Neural cell (in vitro differentiated cells): Measurements from ENCODE around the gene ERCC6L.

Experiments used
- EP300 ChIP-seq: fragments of 450-650 bp; conservative IDR thresholded peaks from 2 replicates; pipeline ENCODE4 v1.6.1; 2014; ENCODE audit warnings: antibody characterized with exemption, mild to moderate bottlenecking, moderate library complexity; ENCODE audit not compliant: poor library complexity, severe bottlenecking
- EZH2 ChIP-seq: fragments of 200-600, 300-800 bp; shearing (Covaris generic), sonication (generic); IDR thresholded peaks from 2 replicates; pipeline ENCODE4 v1.6.1; 2014; ENCODE audit warnings: antibody characterized with exemption, low read length, borderline replicate concordance, mild to moderate bottlenecking; ENCODE audit not compliant: insufficient read depth, poor library complexity, severe bottlenecking
- POLR2AphosphoS5 ChIP-seq: IDR thresholded peaks from 2 replicates; pipeline ENCODE4 v1.6.1; 2012
- RAD21 ChIP-seq: fragments of 450-650 bp; conservative IDR thresholded peaks from 2 replicates; pipeline ENCODE4 v1.6.1; 2014; ENCODE audit warnings: antibody characterized with exemption, mild to moderate bottlenecking, moderate library complexity
- SMC3 ChIP-seq: fragments of 450-650 bp; conservative IDR thresholded peaks from 2 replicates; pipeline ENCODE4 v1.6.1; 2014; ENCODE audit warnings: antibody characterized with exemption, mild to moderate bottlenecking, moderate library complexity; ENCODE audit not compliant: poor library complexity
- TAF1 ChIP-seq: IDR thresholded peaks from 2 replicates; pipeline ENCODE4 v1.6.1; 2012; ENCODE audit warnings: low read depth
- TF ChIP-seq, protein P1 (sequence below): fragments of 450-650 bp; IDR thresholded peaks from 2 replicates; pipeline ENCODE4 v1.5.1; 2014; ENCODE audit warnings: antibody characterized with exemption, mild to moderate bottlenecking, moderate library complexity; ENCODE audit not compliant: poor library complexity, severe bottlenecking
- TF ChIP-seq, protein P2 (sequence below): IDR thresholded peaks from 2 replicates; pipeline ENCODE4 v1.6.1; 2012; ENCODE audit warnings: borderline replicate concordance

DNA sequence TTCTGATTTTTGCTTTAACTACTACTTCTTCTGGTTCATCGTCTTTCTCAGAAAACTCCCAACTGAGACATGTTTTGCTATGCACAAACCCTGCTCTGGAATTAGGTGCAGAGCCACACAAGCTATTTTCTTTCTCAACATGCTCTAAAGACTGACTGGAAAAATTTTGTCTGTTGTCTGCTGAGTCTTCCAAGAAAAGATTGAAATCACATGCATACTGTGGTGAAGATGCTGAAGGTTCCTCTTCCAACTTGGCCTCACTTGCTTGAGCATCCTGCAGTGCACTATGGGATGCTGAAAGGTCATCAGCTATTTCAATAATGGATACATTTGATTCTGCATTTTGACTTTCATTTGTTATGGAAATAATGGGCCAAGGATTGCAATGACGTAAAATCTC lies 33.1 kb downstream of the ERCC6L start:
- TF ChIP-seq, protein P1, sequence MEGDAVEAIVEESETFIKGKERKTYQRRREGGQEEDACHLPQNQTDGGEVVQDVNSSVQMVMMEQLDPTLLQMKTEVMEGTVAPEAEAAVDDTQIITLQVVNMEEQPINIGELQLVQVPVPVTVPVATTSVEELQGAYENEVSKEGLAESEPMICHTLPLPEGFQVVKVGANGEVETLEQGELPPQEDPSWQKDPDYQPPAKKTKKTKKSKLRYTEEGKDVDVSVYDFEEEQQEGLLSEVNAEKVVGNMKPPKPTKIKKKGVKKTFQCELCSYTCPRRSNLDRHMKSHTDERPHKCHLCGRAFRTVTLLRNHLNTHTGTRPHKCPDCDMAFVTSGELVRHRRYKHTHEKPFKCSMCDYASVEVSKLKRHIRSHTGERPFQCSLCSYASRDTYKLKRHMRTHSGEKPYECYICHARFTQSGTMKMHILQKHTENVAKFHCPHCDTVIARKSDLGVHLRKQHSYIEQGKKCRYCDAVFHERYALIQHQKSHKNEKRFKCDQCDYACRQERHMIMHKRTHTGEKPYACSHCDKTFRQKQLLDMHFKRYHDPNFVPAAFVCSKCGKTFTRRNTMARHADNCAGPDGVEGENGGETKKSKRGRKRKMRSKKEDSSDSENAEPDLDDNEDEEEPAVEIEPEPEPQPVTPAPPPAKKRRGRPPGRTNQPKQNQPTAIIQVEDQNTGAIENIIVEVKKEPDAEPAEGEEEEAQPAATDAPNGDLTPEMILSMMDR, result no peak
- TF ChIP-seq EZH2 (no peak), EP300 (no peak), RAD21 (no peak), POLR2AphosphoS5 (no peak), SMC3 (no peak), TAF1 (no peak)
- TF ChIP-seq, protein P2, sequence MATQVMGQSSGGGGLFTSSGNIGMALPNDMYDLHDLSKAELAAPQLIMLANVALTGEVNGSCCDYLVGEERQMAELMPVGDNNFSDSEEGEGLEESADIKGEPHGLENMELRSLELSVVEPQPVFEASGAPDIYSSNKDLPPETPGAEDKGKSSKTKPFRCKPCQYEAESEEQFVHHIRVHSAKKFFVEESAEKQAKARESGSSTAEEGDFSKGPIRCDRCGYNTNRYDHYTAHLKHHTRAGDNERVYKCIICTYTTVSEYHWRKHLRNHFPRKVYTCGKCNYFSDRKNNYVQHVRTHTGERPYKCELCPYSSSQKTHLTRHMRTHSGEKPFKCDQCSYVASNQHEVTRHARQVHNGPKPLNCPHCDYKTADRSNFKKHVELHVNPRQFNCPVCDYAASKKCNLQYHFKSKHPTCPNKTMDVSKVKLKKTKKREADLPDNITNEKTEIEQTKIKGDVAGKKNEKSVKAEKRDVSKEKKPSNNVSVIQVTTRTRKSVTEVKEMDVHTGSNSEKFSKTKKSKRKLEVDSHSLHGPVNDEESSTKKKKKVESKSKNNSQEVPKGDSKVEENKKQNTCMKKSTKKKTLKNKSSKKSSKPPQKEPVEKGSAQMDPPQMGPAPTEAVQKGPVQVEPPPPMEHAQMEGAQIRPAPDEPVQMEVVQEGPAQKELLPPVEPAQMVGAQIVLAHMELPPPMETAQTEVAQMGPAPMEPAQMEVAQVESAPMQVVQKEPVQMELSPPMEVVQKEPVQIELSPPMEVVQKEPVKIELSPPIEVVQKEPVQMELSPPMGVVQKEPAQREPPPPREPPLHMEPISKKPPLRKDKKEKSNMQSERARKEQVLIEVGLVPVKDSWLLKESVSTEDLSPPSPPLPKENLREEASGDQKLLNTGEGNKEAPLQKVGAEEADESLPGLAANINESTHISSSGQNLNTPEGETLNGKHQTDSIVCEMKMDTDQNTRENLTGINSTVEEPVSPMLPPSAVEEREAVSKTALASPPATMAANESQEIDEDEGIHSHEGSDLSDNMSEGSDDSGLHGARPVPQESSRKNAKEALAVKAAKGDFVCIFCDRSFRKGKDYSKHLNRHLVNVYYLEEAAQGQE, result no peak
